ENCODE results near the gene TRIO. TPM values are rescaled to one million over a fixed set of nuclear protein-coding genes. Genes with fewer than 3 reads are reported as not detected.
A peak's percentile ranks its signal among the peaks of the same experiment; 100 is the strongest.

Gene TRIO
- total and polyA plus RNA-seq, 12 donors, result 26.2 to 85.2 (median 61.9) TPM

DNA sequence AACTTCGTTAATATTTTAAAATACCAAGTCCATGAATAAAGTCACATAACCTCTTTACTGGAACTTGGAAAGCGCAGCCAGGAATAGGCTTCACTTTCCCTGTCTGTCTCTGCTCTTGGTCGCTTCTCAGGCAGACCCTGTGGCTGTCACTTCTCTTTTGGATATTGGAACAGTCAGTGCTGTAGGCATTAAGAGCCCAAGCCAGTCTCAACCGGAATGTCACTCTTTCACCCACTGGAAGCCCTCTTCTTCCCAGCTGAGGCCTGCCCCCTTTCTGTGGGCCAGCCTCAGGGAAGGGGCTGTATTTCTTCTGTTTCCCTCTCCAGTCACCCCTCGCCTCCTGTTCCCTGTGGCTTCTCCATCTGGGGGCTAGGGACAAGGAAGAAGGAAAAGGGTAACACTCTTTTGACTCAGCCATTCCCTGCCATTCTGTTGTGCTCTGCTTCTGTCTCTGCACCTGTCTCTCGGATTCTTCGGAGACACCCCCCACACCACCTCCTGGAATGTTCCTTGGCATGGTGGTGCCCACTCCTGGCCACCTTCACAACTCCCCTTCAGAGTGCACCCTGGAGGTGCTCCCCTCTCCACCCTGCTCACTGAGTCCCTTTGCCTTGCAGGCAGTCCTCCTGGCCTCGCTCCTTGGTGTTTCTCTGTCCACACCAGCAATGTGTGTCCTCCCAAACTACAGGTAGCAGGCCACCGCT, 103.4 kb downstream of the TRIO start:
- TF ChIP-seq, protein P1, sequence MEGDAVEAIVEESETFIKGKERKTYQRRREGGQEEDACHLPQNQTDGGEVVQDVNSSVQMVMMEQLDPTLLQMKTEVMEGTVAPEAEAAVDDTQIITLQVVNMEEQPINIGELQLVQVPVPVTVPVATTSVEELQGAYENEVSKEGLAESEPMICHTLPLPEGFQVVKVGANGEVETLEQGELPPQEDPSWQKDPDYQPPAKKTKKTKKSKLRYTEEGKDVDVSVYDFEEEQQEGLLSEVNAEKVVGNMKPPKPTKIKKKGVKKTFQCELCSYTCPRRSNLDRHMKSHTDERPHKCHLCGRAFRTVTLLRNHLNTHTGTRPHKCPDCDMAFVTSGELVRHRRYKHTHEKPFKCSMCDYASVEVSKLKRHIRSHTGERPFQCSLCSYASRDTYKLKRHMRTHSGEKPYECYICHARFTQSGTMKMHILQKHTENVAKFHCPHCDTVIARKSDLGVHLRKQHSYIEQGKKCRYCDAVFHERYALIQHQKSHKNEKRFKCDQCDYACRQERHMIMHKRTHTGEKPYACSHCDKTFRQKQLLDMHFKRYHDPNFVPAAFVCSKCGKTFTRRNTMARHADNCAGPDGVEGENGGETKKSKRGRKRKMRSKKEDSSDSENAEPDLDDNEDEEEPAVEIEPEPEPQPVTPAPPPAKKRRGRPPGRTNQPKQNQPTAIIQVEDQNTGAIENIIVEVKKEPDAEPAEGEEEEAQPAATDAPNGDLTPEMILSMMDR (IDR thresholded peaks at IDR 0.05), result peak in 1 of 9 donors; percentile 8
- peak in 4 of 8 donors; percentile 36 to 61 (median 50) for ATAC-seq

DNA sequence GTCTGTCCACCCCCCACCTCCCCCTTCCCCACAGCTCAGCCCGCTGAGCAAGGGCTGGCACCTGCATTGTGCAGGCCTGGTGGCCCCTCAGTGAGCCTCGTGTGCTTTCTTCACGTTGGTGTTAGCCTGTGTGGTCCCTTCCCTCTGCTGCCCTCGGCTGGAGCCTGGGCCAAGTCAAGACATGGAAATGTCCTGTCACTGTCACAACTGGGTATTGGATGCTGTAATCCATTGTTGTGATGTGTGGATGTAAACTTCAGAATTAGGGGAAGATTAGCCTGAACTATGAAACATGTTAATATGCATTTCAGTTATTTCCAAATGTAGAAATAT, 103.9 kb downstream of the TRIO start:
- H3K9me3 ChIP-seq, result no peaks in the 10 kb centered on the region
- TF ChIP-seq, protein P1 (IDR thresholded peaks at IDR 0.05), result peak in 1 of 9 donors; percentile 12
- ATAC-seq (peak in 3 of 8 donors; percentile 25 to 42 (median 28)), DNase-seq (no peak)
- WGBS, 2 donors, result 34 to 37% methylated on average over 4 of the region's 4 CpGs
- no peak overlapping the region for H3K4me3 ChIP-seq
- peaks cover 8 to 89% (median 58%) of the 10 kb centered on the region in 9 donors for H3K4me1 ChIP-seq
- intact Hi-C loops (cut with DNase I), result no loop called here
- peak overlapping the region in 2 of 10 donors; percentile 31 to 50 for H3K27ac ChIP-seq
- H3K36me3 ChIP-seq, result no peaks in the 10 kb centered on the region
- no peaks in the 10 kb centered on the region for H3K27me3 ChIP-seq

More for the DNA sequence above, 103.4 kb downstream of the TRIO start:
- H3K4me1 ChIP-seq, result peaks cover 8 to 89% (median 57%) of the 10 kb centered on the region in 9 donors
- intact Hi-C loops (cut with DNase I), result no loop called here
- 83 to 84% methylated on average over 9 of the region's 9 CpGs for WGBS, 2 donors
- H3K27ac ChIP-seq, result peak overlapping the region in 3 of 10 donors; percentile 10 to 50 (median 31)
- H3K9me3 ChIP-seq, result no peaks in the 10 kb centered on the region
- no peak overlapping the region for H3K4me3 ChIP-seq
- no peak for DNase-seq
- no peaks in the 10 kb centered on the region for H3K27me3 ChIP-seq
- H3K36me3 ChIP-seq, result no peaks in the 10 kb centered on the region

DNA sequence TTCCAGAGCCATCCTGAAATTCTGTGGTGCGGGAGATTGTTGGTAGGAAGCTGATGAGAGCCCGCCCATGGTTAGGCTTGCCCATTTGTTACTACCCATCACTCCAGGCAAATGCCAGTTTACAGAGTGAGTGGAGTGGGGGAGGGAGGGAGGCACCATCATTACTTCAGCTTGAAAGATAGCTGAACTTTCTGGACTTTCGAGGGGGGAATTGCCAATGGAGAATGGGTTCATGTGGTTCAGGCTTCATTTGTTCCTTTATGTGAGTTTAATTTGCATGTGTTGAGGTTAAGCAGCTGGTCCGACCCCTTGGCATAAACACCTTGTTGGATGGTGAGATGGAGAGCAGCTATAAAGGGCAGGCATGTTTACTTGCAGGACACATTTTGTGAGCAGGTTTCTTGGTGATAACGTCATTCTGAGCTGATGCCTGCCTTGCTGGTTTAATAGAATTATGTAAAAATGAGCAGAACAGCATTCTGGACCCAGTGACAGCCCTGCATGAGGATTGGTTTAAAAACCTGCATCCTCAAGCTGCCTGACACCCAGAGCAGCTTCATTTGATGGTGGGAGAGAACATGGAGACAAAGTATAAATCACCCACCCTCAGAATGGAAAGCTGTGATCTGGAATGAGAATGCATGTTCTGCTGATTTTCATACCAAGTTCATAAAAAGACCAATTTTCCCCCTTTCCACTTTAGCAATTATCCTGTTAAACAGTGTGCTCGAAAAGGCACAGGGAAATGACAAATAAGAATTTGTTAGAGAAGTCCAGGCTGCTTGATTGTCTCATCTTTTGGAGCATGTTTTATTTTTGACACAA, 106.3 kb downstream of the TRIO start:
- peak overlapping the region in 1 of 10 donors; percentile 67 for H3K27ac ChIP-seq
- 82 to 84% methylated on average over 6 of the region's 6 CpGs for WGBS, 2 donors
- intact Hi-C loops (cut with DNase I), result loop anchor here in 2 of 10 donors (5.0 to 10.0 kb wide), 2 partner anchors 45 to 97 kb away; no protein-coding TSS in a partner anchor

More for the DNA sequence above, 106.3 kb downstream of the TRIO start:
- H3K36me3 ChIP-seq, result no peaks in the 10 kb centered on the region
- TF ChIP-seq, protein P1 (IDR thresholded peaks at IDR 0.05), result no peak
- H3K9me3 ChIP-seq, result no peaks in the 10 kb centered on the region
- no peaks in the 10 kb centered on the region for H3K27me3 ChIP-seq
- no peak for DNase-seq
- peaks cover 12 to 89% (median 64%) of the 10 kb centered on the region in 9 donors for H3K4me1 ChIP-seq
- H3K4me3 ChIP-seq, result peak overlapping the region in 3 of 10 donors; percentile 6 to 33 (median 6)
- no peak for ATAC-seq

All from heart right ventricle (tissue), 16 donors.